Activated CD8-positive, alpha-beta memory T cell treated with anti-CD3 and anti-CD28 coated beads for 48 hours (primary cell): Measurements from ENCODE around the gene GLRX.
A peak's percentile ranks its signal among the peaks of the same experiment; 100 is the strongest.
"Not testable (repeated sequence)": the region's sequence is repeated elsewhere in the genome, so short reads cannot be mapped to it uniquely, and the experiment has no call there.

ENCODE experiments used
- DNase-seq, 3 experiments: peaks; one replicate each; pipeline ENCODE4 v3.0.0-alpha.2; 2020; ENCODE audit warnings: low read depth in 2 of 3, low spot score in 2 of 3

The GLRX gene

GRCh38 chr5:95853490-95853889 is 31.0 kb upstream of the GLRX start:
- no peak for DNase-seq

DNA sequence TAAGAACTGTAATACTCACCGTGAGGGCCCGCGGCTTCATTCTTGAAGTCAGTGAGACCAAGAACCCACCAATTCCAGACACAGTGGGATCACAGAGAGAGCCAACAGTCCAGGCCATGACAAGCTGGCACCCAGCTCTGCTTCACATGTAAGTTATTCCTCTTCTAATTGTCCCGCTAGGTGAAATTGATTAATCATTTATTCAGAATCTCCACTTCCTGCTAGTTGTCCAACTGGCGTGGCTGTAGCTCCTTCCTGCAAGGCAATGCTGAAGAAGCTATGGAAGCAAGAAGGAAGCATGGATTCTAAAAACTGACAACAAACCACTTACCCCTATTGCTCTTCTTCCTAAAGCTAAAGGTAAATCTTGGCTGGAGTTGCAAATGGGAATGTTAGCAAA is 30.0 kb upstream of the GLRX start:
- no peak for DNase-seq

DNA sequence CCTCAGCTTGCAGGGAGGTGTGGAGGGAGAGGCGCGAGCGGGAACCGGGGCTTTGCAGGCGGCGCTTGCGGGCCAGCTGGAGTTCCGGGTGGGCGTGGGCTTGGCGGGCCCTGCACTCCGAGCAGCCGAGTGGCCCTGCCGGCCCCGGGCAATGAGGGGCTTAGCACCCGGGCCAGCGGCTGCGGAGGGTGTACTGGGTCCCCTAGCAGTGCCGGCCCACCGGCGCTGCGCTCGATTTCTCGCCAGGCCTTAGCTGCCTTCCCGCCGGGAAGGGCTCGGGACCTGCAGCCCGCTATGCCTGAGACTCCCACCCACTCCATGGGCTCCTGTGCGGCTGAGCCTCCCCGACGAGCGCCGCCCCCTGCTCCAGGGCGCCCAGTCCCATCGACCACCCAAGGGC is 28.6 kb upstream of the GLRX start:
- not testable (repeated sequence) for DNase-seq

DNA sequence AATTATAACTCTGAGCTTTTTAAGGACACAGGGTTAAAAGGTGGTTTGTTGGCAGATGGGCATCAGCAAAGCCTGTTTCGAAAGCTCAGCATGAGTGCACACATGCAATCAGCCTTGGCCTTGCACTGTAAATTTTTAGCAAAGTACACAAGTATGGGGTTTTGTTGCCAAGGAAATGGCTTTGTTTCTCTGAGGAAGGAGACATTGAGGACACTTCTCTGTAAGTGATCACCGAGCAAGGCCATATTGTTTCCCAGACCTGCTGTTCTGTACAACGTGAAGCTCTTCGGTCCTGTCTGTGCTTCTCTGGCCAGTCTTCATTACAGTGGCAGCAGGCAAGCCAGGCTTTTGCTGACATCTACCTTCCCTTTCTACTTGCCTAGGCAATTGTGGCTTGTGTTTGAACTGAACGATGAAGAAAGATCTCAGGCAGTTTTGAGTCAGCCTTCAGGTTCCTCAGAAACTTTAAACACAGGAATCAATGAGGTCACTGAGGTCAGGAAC is 27.9 kb upstream of the GLRX start:
- no peak for DNase-seq

- no peak for DNase-seq
These were observed 26.2 kb upstream of the GLRX start for GRCh38 chr5:95848701-95849100.

GRCh38 chr5:95847261-95847592 is 24.7 kb upstream of the GLRX start:
- no peak for DNase-seq

DNA sequence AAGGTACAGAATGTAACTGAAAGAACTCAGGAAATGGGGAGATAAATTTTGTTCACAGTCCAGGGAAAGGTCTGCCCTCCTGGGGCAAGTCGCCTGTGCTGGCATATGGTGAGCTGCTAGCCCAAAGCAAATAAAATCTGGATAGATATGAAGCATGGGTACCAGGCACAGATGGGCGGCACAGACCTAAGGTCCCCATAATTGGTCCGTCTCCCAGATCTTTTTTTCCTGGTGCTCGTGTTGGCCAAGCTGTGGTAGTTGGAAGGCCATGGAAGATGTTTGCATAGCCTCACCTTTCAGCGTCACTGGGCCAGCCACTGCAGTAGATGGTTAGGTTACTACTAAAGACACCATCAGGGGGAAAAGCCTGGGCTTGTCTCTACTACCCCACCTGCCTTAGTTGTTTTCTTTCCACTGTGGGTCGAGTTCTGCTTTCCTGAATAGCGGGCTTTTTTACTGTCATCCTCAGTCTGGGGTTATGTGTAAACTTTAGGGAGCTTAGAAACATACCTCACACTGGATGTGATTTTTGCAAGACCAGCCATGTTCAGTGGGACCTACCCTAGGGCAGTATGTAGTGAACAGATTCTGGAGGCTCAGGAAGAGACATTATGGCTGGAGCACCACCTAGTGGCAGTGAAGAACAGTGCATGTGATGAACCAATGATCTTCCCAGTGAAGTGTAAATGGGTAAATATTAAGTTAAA is 24.2 kb upstream of the GLRX start:
- DNase-seq, result no peak

- DNase-seq, result no peak
These were observed 22.9 kb upstream of the GLRX start for GRCh38 chr5:95845391-95845790.

DNA sequence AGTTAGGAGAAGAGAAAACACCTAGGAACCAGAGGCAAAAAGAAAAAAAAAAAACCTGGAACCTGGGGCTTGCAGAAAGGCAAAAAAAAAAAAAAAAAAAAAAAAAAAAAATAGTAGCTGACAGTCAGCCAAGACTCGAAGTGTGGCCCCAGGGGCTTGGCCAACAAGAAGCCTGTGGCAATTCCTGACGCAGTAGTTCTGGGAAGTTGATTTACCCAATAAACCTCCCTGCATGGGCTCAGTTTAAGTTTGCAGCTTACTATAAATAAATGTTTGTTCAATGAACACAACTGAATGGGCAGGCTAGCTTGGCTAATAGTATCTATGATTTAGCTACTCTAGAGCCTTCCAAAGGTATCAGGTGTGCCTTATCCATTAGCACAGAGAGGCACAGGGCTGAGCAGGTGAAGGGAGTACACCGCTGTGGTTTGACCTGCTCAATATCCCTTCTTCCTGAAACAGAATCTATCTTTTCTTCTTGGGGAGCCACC is 21.3 kb upstream of the GLRX start:
- DNase-seq, result no peak

DNA sequence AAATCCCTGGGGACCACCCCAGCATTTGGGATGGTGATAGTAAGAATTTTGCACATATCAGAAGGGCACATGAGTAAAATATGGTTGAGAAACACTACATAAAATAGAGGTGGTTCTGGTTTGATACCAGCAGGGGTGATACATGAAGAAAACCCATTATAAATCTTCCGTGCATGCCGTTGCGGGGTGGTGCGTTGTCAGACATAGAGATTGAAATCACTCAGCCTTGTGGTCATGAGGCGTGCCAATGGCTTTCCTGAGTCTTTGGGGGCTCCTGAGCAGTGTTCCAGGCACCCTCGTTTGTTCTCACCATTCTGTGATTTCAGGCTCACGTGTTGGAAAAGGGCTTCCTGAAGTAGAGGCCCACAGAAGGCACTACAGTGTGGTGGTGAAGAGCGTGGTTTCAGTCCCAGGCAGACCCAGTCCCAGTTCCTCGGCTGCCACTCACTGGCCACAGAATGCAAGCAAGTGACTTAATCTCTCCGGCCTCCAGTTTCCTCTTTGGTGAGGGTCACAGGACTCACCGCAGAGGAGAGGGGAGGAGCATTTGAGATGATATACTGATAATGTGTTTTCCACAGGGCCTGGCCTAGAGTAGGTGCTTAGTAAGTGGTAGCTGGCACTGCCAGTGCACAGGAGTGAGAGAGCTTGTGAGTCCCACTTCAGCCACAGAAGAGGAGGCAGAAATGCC is 20.5 kb upstream of the GLRX start:
- peak in 2 of 3 experiments; percentile 37 to 39 for DNase-seq

DNA sequence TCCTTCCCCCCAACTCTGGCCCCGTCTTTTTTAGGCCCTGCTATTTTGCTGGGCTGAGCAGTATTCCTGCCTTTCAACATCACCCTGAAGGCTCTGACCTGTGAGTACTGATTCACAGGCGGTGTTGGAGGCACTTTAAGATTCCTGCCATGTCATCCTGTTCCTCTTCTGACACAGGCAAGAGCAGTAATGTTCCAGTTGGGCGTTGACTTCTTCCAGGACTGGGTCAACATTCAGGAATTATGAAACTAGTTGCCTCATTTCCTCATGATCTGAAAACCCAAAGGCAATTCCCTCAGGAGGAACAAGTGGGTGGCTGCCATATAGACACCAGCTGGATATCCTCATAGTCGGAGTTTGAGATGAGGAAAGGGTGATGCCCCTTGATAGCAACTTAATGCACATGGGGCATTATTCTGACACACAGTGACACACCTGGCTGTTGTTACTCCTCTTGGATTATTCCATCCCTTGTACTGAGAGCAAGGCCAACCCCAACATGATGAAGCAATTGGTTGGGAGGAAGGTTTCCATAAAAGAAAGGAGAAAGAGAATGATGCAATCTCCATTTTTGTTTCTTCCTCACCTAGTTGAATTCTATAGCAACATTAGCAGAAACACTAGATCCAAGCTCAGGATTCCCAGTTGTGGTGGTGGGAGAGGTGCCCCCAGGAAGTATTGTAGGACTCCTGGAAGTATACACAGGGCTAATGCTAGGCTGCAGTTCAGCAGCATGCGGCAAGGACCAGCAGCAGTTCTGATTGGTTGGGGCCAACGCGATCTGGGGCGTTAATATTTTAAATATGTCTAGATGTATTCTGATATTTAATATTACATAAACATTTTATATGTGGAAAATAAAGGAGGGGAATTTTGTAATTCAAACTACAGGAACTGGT is 19.6 kb upstream of the GLRX start:
- no peak for DNase-seq

- DNase-seq, result no peak
These were observed 18.6 kb upstream of the GLRX start for GRCh38 chr5:95840956-95841705.

GRCh38 chr5:95839658-95840057 is 17.1 kb upstream of the GLRX start:
- DNase-seq, result no peak

GRCh38 chr5:95838556-95838955 is 16.0 kb upstream of the GLRX start:
- DNase-seq, result no peak

DNA sequence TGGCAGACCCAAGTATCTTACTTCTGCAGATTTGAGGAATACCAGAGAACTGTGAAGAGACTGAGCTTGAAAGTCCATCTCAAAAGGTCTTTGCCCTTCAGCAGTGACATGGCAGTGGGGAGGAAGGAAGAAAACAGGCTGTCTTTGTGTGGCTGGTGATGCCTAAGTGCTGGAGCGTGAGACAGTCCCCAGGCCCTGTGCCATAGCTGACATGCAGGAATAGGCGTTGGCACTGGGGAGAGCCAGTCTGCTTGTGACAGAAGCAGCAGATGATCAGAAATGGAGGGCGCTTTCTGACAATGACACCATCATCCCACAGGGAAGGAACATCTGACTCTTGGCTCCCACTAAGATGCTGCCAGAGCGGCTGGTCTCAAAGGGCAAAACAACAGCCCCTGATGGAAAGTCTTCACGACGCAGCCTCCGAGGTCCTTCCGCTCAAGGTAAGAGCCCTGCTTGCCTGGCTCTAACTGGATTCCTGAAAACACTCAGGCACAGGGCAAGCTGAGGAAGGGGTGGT is 15.5 kb upstream of the GLRX start:
- no peak for DNase-seq

- no peak for DNase-seq
These were observed 15.0 kb upstream of the GLRX start for GRCh38 chr5:95837492-95837891.

- DNase-seq, result not testable (repeated sequence)
These were observed 14.4 kb upstream of the GLRX start for GRCh38 chr5:95836971-95837370.

DNA sequence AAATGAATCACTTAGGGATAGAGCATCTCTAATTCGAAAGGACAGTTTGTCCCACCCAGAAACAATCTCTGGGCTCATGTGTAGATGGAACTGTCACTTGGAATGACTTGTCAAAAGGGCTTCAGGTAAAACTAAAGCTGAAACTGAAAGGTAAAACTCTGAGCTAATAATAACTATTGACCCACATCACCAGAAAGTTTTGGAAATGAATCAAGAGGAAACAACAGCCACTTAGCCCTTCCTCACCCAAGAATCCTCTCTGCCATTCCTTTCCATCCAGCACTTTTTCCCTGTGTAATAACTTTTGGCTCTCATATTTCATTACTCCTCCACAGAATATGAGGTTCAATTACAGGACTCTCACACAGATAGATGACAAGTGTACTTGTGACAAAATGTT is 14.0 kb upstream of the GLRX start:
- DNase-seq, result no peak

DNA sequence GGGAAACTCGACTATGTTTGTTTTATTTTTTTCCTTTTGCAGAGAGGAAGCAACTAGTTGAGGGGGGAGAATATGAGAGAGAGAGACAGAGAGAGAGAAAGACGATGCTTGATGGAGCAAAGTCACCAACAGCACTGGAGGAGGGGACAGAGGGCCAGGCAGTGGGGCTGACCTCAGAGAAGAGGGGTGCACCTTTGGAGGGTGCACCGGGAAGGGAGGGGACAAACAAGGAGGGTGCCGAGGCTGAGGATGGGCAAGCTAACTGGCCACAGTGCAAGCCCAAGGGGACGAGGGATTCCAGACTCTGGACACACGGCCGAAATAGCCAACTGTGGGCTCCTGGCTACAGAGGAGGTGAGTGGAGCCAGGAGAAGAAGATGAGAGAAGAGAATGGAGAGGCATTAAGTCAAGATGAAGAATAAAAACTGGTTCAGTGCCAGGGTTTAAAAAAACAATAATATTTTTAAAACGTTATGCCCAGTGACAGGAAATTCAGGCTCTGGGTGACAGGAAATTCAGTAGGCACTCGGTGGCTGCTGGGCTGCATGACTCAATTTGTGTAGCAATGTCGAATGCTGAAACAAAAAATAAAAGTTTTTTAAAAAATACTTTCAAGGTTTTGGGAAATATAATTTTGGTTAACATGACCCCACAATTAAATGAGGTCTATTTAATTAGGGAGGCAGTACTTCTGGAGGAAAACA is 13.3 kb upstream of the GLRX start:
- DNase-seq, result no peak

GRCh38 chr5:95832664-95833063 is 10.1 kb upstream of the GLRX start:
- no peak for DNase-seq
